HG03159 (cell line): ENCODE data around the gene HMCES.
"Not testable (repeated sequence)": the region's sequence is repeated elsewhere in the genome, so short reads cannot be mapped to it uniquely, and the experiment has no call there.

Experiments
- ATAC-seq: cut with Tn5 transposase; IDR thresholded peaks from one replicate; pipeline ENCODE4 v1.9.1; 2021; ENCODE audit warnings: mild to moderate bottlenecking, moderate library complexity; ENCODE audit not compliant: unreplicated experiment

The HMCES gene

GRCh38 chr3:129256270-129256669 is 22.4 kb upstream of the HMCES start:
- ATAC-seq, result no peak

GRCh38 chr3:129257609-129258008 is 21.1 kb upstream of the HMCES start:
- ATAC-seq, result no peak

GRCh38 chr3:129259612-129260477 is 18.8 kb upstream of the HMCES start:
- ATAC-seq, result no peak

GRCh38 chr3:129260606-129261005 is 18.1 kb upstream of the HMCES start:
- no peak for ATAC-seq

GRCh38 chr3:129261894-129262293 is 16.8 kb upstream of the HMCES start:
- no peak for ATAC-seq

- no peak for ATAC-seq
These were observed 15.3 kb upstream of the HMCES start for GRCh38 chr3:129263161-129263910.

- ATAC-seq, result not testable (repeated sequence)
These were observed 13.7 kb upstream of the HMCES start for GRCh38 chr3:129264994-129265393.

- ATAC-seq, result no peak
These were observed 12.0 kb upstream of the HMCES start for GRCh38 chr3:129266651-129267050.

- ATAC-seq, result no peak
These were observed 10.3 kb upstream of the HMCES start for GRCh38 chr3:129268396-129268795.

GRCh38 chr3:129271674-129272073 is 7.0 kb upstream of the HMCES start:
- ATAC-seq, result no peak

- ATAC-seq, result peak; percentile 83
These were observed 2.3 kb upstream of the HMCES start for GRCh38 chr3:129276385-129276784.

GRCh38 chr3:129277829-129278271 is 820 bp upstream of the HMCES start:
- no peak for ATAC-seq

- no peak for ATAC-seq
These were observed 566 bp downstream of the HMCES start for GRCh38 chr3:129278966-129279906.

- no peak for ATAC-seq
These were observed 1.5 kb downstream of the HMCES start for GRCh38 chr3:129280183-129280582.

- ATAC-seq, result no peak
These were observed 3.1 kb downstream of the HMCES start for GRCh38 chr3:129281726-129282125.

- peak; percentile 72 for ATAC-seq
These were observed 4.2 kb downstream of the HMCES start for GRCh38 chr3:129282727-129283327.

- no peak for ATAC-seq
These were observed 7.4 kb downstream of the HMCES start for GRCh38 chr3:129286081-129286480.

GRCh38 chr3:129288446-129288845 is 9.8 kb downstream of the HMCES start:
- no peak for ATAC-seq

GRCh38 chr3:129289201-129289921 is 10.7 kb downstream of the HMCES start:
- no peak for ATAC-seq
